C4-2B (cell line): ENCODE measurements around the gene KCNS3.

Source experiments
- H3K27ac ChIP-seq: fragments of 450-650 bp; 2 replicates; pipeline ENCODE4 v1.5.1; 2017
- ZFX ChIP-seq: fragments of 450-650 bp; IDR thresholded peaks from 2 replicates; pipeline ENCODE4 v1.6.1; 2017
- TF ChIP-seq, protein P1 (sequence below): fragments of 450-650 bp; conservative IDR thresholded peaks from 2 replicates; pipeline ENCODE4 v1.5.1; 2017; ENCODE audit warnings: mild to moderate bottlenecking

The KCNS3 gene

DNA sequence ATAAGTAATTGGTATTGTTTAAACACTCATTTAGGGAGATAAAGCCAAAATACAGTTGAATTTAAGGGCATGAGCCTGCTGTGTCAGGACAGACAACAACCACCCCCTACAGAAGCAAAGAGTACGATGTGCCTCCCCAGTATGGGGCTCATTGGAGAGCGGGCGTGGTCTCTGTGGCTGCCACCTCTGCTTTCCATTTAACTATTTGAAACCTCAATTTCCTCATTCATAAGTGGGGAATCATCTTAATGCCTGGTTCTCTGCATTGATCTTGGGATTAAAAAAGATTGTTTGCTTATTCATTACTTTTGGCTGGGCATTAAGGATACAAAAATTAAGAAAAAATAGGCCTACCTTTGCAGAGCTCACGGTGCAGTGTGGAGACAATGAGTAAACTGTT is 21.4 kb downstream of the KCNS3 start:
- TF ChIP-seq, protein P1, sequence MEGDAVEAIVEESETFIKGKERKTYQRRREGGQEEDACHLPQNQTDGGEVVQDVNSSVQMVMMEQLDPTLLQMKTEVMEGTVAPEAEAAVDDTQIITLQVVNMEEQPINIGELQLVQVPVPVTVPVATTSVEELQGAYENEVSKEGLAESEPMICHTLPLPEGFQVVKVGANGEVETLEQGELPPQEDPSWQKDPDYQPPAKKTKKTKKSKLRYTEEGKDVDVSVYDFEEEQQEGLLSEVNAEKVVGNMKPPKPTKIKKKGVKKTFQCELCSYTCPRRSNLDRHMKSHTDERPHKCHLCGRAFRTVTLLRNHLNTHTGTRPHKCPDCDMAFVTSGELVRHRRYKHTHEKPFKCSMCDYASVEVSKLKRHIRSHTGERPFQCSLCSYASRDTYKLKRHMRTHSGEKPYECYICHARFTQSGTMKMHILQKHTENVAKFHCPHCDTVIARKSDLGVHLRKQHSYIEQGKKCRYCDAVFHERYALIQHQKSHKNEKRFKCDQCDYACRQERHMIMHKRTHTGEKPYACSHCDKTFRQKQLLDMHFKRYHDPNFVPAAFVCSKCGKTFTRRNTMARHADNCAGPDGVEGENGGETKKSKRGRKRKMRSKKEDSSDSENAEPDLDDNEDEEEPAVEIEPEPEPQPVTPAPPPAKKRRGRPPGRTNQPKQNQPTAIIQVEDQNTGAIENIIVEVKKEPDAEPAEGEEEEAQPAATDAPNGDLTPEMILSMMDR = no peak
- TF ChIP-seq ZFX = no peak
- H3K27ac ChIP-seq = no peak overlapping the region

DNA sequence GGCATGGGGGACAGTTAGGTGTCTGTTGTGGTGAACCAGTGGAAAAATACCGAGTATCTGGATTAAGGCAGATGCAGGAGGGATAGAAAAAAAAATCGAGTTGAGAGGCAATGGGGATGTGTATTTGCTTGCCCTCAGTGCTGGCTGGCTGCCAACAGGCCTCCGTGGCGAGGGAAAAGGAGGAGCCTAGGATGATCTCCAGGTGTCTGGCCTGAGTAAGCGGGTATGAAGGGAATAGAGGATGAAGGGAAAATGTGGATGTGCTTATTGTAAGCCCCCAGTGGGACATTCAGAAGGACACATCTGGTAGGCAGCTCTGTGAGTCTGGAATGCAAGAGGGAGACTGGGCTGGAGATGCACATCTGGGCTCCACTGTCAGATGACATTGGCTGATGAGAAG is 22.8 kb downstream of the KCNS3 start:
- no peak for TF ChIP-seq ZFX
- TF ChIP-seq, protein P1 = no peak
- H3K27ac ChIP-seq = no peak overlapping the region

DNA sequence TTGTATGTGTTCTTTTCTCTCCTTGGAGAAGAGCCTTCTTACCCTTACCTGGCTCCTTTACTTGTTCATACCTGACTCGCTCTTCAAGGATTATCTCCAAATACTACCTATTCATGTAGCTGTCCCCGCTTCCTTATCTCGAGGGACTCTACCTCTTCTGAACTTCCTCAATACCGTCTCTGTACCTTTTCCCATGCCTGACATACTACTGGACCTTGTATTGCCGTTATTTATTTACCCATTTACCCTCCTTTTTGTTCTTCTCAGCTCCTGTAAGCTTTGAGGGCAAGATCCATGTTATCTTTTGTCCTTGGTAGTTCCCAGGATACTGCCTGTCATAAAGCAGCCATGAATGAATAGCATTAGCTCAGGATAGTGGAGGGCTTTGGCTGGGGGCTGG is 32.5 kb downstream of the KCNS3 start:
- TF ChIP-seq, protein P1 = no peak
- TF ChIP-seq ZFX = no peak
- H3K27ac ChIP-seq = no peak overlapping the region

DNA sequence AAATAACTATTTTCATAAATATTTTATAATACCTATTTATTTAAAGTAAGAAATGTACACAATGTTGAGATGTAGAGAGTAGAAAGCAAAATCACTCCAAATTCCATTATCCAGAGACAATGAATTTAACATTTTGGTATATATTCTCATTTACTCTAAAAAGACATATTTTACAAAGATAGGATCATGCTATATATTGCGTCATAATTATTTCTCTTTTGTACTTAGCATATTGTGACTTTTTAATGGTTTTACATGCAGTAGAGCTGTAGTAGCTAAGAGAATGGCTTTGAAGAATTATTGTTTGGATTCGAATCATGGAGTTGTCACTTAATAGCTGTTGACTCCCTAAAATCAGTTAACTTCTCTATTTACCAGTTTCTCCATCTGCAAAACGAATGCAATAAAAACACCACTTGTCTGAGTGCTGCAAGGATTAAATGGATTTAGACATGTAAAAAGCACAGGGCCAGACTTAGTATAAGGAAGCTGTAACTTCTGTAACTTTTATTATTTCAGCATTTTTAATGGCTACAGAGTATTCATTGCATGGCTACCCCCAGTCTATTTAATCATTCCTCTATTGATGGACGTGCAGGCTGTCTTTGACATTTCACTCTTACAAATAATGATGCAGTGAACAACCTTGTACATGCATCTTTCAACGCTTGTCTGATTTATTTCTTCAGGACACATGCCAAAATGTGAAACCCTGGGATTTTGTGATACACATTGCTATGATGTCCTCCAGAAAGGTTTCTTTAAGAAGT is 33.2 kb downstream of the KCNS3 start:
- no peak for TF ChIP-seq ZFX
- TF ChIP-seq, protein P1 = no peak
- no peak overlapping the region for H3K27ac ChIP-seq

DNA sequence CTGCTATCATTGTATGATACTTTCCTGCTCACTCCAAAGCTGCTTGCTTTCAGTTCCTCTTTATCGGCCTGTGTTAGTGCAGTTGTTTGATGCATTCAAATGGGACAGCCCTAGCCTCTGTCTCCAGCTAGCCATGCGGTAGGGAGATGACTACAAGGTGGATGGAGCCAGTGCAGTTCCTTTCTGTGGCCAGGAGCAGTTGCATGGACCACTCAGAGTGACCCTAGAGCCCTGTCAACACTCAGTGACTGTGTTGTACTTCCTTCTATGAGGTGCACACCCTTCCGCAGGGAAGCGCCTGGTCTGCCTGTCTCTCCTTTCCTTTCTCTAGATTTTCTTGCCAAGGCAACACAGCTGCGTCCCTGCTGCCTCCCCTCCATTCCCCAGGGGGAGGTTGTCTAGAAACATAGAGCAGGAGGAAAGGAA is 33.8 kb downstream of the KCNS3 start:
- TF ChIP-seq ZFX = no peak
- TF ChIP-seq, protein P1 = no peak
- H3K27ac ChIP-seq = no peak overlapping the region

DNA sequence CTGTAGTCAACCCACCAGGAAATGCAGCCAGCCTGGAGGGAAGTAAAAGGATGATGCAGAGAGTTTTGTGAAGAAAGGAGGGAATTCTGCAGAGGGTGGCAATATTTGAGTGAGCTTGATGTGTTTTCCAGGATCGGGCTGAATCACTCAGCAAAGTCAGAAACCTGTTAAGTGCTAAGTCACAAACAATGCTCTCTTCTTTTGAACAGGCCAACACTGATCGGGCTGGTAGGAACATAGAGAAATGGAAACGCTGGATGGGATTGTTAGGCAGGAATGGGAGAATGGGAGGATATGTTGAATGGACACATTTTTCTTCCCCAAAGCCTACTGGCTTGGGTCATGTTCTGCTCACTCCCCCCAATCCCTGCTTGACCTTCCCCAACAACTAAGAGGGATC is 36.6 kb downstream of the KCNS3 start:
- TF ChIP-seq ZFX = no peak
- TF ChIP-seq, protein P1 = no peak
- no peak overlapping the region for H3K27ac ChIP-seq

DNA sequence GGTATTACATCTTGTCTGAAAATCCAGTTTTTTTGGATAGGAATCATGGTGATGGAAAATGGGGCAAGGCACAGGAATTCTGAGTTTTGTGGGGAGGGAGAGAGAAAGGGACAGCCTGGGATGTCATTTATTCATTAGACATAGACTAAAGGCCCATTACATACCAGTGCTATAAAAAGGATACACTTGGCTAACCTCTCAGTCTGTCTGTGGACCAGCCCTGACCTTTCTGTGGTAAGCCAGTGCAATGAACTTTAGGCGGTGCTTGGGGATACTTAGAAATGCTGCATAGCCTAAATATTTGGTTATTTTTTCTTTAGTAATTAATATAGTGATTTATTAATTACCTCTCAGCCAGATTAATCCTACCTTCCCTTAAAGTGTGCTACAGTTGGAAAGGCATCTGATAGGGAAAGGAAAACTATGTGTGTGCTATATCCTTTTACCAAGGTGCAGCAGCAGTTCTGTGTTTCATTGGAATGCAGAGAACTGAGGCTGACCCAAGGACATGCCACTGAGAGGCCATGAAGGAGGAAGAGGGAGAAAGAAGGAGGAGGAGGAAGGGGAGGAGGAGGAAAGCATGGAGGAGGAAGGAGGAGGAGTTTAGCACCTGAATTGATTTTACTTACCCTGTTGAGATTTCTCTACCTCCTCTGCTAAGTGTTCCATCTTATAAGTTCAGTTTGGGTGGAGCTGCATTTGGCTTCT is 37.5 kb downstream of the KCNS3 start:
- no peak for TF ChIP-seq ZFX
- TF ChIP-seq, protein P1 = no peak
- H3K27ac ChIP-seq = no peak overlapping the region
